ENCODE measurements around the gene CCDC68.

DNA sequence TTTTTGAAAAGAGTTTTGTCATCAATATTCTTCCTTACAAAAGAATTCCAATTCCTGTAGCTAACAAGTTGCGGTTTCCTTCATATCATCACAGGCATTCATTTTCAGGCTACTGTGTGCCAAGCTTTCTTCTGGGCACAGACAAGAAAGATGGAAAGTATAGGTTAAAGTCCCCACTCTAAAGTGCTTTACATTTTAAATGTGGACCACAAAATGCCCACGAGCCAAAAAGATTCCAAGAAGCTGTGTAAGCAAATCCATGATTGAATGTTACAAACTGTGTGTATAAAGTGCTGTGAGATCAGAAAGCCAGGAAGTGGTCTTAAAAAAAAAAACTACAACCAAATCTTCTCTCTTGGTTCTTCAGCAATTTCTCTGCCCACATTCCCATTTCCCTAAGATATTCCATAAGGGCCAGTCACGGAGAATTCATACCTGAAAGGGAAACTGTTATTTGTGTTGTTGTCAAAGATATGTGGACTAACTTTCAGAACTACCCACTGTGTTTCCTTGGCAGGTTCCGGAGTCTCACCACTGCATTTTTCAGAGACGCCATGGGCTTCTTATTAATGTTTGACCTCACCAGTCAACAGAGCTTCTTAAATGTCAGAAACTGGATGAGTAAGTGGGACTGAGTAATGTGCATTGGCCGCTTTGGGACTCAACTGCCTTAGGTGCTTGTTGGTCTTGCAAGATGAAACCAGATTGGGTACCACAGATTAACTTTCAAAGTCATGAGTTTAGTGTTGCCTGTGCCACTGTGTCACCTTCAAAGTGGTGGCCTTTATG is 75.3 kb downstream of the CCDC68 start:
- TF ChIP-seq POLR2AphosphoS5 (IDR thresholded peaks at IDR 0.05; ENCODE audit: low read depth, low read length) (no peak), POLR2A (IDR thresholded peaks at IDR 0.05; ENCODE audit: low read depth, low read length) (no peak), PAX5 (IDR thresholded peaks at IDR 0.05; ENCODE audit: insufficient read depth, low read length, severe bottlenecking) (no peak), TAF1 (IDR thresholded peaks at IDR 0.05; ENCODE audit: low read depth, low read length) (no peak), SPI1 (IDR thresholded peaks at IDR 0.05; ENCODE audit: low read depth, low read length) (no peak)
